ENCODE data around the gene GMCL2.

The GMCL2 gene

DNA sequence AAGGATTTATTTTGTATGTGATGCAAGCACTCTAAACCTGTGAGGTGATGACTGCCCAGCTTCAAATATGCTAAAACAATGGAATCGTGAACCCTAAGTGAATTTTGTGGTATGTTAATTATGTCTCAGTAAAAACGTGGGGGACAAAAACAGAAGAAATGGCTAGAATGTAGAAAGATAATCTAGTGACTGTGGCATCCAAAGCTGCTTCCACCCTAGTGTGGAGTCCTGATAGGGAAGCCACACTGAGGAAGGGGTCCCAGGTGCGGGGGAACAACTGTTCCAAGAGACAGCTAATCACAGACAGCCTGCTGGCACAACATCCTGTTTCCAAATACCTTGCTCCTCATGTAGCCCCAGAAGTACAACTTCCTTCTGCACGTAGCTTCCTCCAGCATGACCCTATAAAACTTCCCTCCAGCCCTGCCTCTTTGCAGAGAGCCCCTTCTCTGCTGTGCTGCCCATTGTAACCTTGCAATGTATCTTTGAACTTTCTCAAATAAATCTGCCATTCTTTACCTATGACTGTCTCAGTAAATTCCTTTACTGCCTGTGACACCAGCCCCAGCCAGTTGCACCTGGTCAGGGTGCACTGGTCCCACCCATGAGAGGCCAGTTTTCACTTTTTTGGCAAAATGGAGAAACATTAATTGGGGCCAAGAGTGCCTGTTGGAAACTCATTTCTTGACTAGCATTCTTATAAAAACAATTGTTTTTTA lies 4.9 kb downstream of the GMCL2 start:
- DNase-seq (ENCODE audit: low spot score), result no peak

DNA sequence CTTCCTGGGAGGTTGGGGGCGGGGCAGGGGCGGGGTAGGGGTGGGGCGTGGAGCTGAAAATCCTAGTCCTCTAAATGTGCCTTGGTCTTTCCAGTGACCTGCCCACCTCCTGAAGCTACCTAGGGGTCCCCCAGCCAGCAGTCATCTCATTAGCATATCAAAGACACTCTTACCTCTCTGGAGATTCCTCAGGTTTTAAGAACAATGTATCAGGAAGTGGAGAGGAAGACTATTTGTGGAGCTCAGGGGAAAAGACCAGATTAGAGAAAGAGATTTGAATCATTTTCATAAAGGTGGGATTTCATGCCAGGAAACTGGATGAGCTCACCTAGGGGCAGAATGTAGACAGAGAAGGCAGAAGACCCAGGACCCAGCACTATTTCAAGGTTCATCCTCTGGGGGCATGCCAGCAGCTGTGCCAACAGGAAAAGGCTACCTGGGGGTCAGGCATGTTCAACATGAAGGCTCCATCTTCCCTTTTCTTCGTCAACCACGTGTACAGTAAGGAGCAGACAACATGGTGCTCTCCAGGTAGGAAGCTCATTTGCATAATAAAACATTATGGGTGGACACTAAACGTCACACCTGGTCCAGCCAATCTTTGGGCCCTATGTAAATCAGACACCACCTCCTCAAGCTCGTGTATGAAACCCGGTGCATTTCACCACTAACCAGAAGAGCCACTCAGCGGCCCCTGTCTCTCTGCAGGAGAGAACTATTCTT lies 6.9 kb downstream of the GMCL2 start:
- no peak for DNase-seq (ENCODE audit: low spot score)

DNA sequence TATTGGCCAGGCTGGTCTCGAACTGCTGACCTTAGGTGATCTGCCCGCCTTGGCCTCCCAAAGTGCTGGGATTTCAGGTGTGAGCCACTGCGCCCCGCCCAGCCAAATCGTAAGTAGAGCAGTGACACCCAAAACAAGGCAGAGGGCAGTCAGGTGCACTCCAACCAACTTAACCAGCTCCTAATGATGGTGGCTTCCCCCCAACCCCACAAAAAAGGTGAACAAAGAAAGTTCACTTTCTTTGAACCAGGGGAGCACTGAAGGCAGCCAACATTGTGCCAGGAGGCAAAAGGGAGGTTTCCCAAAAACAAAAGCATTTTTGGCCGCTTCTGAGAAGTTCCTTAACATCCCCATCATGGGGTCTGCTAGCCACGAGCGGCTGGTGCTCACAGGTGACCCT lies 9.6 kb downstream of the GMCL2 start:
- DNase-seq (ENCODE audit: low spot score), result no peak

DNA sequence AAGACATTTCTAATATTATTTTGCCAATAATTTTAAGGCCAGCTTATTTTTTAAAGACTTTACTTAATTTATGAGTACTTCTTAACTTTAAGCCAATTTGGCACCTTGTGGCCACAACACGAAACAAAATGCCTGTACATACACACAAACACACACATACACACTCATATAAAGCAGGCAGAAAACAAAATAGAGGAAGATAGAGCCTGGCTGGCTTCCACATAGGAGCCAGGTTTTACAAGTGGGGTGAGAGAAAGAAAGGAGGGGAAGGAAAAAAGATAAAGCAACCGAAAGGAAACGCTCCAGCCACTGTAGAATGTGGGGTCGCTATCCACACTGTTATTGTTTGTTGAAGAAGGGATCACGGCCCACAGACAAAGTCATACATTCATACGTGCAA lies 10.4 kb downstream of the GMCL2 start:
- no peak for DNase-seq (ENCODE audit: low spot score)

DNA sequence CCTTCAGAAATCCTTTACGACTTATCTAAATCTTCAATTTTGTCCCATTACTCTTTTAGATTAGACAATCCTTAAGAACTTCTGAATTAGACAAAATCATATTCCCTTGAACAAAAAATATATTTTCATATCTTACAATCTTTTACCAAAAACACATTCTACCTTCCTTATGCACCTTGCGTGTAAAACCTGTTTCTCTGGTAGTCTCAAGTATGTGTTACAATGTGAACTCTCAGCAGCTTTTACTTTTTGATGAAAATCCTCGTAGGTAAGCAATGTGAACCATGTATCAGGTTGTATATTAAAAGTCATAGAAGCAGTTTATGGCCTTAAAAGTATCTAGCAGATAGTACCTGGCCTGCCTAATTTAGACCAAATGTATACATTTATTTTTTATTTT lies 12.7 kb downstream of the GMCL2 start:
- no peak for DNase-seq (ENCODE audit: low spot score)

DNA sequence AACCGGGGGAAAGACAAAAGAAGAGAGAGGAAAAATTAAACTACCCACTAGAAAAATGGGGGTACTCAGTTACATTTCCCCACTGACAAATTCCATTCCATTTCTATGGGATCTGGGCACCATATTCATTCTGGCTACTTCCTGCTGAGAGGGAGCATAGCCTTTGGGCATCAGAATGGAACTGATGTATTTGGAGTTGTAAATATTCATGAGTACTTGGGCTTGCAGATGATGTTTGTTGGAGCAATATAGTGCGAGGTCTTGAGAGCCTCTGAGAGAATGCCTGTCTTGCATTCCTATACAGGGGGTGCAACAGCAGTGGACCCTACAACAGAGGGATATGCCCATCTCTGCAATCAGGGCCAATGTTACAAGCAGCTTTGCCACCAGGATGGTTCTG lies 16.7 kb downstream of the GMCL2 start:
- no peak for DNase-seq (ENCODE audit: low spot score)

DNA sequence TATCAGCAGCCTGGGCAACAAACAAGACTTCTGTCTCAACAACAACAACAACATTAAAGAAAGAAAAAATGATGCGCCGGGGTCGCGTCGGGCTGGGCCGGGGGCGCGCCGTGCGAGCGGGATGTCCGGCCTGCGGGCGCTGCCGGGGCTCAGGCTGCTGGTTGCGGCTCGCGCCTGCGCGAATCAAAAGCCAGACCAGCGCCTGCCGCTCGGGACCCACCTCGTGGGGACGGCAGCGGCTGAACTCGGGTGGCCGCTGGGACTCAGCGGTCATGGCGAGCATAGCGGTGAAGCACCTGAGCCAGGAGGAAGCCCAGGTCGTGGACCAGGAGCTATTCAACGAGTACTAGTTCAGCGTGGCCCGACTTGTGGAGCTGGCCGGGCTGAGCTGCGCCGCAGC lies 21.6 kb downstream of the GMCL2 start:
- no peak for DNase-seq (ENCODE audit: low spot score)

DNA sequence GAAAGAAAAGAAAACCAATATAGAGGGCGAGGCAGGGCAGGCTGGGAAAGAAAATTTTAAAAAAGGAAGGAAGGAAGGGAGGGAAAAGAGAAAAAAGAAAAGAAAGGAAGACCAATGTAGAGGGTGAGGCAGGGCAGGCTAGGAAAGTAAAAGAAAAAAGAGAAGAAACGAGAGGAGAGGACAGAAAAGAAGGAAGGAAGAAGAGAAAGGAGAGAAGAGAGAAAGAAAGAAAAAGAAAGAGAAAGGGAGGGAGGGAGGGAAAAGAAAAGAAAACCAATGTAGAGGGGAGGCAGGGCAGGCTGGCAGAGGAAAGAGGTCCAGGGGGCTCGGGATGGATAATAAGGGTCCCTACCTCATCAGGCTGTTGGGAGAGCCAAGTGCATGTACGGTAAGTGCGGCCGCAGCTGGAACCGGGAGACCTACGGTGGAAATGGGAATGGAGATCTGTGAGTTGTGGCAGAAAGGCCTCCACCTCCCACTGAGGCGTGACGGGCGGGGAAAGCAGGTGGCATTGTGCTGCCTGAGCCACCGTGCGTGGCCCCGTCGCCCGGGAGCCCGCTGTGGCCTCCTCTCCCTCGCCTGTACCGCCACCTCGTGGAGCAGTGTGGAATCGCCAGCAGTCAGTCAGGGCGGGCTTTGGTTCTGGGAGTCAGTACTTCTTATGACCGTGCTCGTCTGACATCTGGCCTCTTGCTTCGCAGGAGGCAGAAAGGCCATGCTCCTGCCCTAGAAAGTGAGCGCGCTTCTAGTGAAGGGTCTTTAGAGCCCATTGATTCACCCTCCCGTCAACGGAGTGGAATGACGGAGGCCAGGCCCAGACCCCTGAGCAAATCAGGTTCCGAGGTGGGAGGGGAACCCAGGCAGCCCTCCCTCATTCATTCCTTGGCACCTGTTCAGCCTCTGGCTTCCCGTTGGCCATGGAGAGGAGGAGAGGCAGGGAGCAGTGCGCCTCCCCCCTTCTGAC lies 23.1 kb downstream of the GMCL2 start:
- DNase-seq (ENCODE audit: low spot score), result peak; percentile 62

DNA sequence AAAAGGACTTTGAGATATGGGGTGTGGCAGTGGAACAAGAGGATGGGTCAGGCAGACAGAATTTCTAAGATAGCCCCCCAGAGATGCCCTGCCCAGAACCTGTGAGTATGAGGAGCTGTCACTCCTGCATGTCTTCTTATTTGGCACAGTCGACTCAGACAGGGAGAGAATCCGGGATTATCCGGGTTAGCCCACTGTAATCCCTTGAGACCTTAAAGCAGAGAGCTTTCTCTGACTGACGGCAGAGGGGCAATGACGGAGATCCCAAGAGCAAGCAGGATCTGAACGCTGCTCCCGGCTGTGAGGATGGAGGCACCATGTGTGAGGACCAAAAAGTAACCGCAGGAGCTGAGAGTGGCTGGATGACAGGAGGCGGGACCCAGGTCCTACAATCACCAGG lies 24.7 kb downstream of the GMCL2 start:
- no peak for DNase-seq (ENCODE audit: low spot score)

DNA sequence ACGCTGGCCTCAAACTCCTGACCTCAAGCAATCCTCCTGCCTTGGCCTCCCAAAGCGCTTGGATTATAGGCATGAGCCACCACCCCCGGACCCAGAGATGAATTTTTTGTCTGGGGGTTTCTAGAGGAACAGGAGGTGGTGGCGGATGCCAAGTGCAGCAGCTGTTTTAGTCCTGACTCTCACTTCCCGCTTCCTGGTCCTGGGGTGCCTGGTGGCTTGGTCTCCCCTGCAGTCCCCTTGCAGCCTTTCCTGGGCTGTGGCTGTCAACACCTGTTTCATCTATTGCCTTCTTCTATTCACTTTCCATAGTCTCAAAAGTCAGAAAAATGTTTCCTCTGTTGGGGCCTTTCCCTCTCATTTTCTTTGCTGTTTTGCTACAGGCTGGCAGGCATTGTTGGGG lies 27.0 kb downstream of the GMCL2 start:
- DNase-seq (ENCODE audit: low spot score), result no peak

DNA sequence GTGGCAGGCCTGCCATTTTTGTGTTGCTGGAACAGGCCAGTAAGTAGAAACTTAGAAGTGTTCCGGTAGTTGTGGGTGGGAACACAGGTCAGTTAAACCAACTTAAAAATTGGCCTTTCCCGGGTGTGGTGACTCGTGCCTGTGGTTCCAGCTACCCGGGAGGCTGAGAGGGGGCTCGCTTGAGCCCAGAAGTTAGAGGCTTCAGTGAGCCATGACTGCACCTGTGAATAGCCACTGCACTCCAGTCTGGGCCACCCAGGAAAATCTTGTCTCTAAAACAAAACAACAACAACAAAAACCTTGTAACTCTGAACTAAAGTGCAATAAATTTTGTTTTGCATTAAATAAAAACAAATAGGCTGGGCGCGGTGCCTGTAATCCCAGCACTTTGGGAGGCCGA lies 32.1 kb downstream of the GMCL2 start:
- DNase-seq (ENCODE audit: low spot score), result no peak

DNA sequence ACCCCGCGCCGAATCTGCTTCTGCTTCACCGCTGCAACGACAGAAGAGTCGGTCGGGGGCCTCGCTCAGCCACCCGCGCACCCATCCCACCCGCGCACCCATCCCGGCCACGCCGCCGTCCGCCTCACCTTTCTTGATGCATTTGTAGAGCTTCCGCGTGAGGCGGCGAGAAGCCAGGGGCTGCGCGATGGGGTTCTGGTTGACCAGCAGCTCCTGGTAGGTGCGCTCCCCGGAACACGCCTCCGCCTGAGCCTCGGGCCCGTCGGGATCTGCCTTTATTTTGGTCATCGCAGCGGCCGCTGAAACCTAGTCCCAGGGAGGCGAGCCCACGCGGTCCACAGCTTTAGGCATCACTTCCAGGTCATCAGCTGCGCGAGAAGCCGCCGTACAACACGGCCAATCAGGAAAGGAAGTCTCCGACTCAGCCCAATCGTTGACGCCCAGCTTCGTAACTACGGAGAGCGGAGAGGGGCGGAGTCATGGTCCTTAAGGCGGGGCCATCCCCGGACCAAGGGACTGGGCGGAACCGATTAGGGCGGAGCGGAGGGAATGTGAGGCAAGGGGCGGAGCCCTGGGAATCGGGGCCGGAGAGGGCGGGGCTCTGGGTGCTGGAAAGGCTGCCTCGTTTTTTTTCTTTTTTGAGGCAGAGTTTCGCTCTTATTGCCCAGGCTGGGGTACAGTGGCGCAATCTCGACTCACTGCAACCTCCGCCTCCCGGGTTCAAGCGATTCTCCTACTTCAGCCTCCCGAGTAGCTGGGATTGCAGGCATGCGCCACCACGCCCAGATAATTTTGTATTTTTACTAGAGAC lies 33.4 kb downstream of the GMCL2 start, which contains the start of gene NHP2:
NHP2 (minus strand) TSS at position 356 of the 811 bp plus-strand sequence; CDS start at position 288, 68 bp downstream.
- peak; percentile 94 for DNase-seq (ENCODE audit: low spot score)

DNA sequence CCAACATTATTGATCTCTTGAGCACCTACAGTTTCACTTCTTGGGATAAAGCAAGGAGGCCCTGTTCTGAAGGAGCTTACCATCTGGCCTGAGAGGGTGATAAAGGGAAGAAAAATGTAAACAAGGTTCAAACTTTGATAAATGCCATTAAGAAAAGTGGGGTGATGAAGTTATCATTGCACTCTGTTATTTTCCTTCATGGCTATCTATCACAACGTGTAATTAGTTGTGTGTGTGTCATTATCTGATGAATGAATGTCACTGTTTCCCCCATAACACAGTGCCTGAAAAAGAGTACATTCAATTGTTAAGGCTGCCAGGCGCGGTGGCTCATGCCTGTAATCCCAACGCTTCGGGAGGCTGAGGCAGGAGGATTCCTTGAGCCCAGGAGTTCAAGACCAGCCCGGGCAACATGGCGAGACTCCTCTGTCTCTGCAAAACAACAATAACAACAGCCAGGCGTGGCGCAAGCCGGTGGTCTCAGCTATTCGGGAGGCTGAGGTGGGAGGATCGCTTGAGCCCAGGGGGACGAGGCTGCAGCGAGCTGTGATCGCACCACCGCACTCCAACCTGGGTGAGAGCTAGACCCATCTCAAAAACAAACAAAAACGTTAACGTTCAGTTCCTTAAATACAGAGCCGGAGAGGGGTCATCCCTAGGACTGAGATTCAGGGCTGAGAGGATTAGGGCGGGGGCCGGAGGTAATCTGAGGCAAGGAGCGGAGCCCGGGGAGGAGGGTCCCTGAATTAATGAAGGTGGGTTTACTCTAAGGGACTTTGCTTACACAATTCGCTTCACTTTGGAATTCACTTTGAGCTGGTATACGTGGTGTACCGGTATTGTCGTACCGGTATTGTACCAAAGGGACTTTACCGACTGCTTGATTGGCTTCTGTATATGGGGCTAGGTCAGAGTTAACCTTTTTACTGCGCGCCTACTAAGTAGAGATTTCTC lies 34.4 kb downstream of the GMCL2 start:
- DNase-seq (ENCODE audit: low spot score), result no peak

DNA sequence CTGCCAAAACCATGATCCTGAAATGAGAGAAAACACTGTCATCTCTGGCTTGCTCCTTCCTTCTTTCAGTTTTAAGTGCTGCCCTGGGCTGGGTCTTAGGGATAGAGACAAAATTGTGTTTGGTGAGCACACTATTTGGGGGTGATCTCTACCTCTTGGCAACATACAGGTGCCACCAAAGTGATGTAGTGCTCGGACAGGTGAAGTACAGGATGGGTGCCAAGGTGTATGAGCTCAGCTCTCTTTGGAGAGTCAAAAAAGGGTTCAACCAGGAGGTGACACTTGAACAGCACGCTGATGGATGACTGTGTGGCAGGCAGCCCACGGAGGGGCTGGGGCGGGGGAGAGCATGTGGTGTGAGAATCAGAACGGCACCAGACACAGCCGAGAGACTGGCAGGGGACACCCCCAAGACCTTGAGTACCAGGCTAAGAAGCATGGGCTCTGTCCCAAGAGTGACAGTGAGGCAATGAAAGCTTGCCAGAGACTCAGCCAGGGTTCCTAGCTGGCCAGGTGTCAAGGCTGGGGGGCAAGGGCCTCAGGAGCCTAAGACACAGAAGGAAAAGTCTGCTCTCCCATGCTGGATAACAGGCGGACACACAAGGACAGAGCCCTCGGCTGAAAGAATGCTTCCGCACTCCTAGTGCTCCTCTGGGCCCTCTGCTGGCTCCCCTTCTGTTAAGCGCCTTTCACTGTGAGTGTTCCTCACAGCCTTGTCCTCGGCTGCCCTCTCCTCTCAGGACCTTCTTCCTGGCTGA lies 36.0 kb downstream of the GMCL2 start:
- DNase-seq (ENCODE audit: low spot score), result no peak

DNA sequence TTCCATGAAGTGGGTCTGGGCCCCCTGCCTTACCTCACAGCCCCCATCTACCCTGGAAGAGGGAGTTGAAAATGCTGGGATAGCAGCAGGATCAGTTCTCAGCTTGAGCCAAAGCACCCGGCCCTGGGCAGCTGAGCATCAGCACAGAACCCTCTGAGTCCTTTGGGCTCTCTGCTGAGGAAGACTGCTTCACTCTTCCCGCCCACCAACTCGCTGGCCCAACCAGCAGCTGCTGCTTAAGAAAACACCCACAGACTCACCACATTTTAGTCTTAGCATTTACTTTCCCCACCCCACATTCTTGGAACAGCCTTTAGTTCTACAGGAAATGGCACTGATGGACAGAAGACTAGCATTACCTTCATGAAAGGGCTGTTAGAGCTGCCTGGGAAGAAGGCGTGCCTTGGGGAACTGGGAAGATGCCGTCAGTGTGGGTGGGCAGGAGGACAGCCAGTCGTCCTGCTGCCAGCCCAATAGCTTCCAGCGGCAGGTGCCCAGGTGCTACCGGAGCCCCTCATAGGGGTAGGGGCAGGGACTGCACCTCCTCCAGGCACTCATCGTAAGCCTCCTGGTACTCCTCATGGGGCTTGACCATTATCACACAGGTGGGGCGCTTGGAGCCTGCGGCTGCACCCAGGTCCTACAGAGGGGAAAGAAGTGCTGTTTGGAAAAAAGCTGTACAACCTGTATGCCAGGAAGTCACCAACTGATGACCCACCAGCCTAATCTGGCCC lies 37.8 kb downstream of the GMCL2 start:
- DNase-seq (ENCODE audit: low spot score), result no peak

DNA sequence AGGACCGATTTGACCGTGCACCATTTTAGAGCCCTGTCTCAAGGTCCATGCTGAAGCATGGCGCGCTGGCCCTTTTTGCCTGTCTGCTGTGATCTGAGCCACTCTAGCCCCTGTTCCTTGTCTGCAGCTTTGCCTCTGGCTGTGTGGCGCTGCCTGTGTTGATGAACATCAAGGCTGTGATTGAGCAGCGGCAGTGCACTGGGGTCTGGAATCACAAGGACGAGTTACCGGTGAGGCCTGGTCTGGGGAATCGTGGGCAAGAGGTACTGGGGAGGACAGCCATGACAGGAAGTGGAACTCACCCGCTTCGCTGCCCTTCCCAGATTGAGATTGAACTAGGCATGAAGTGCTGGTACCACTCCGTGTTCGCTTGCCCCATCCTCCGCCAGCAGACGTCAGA lies 39.8 kb downstream of the GMCL2 start:
- no peak for DNase-seq (ENCODE audit: low spot score)

DNA sequence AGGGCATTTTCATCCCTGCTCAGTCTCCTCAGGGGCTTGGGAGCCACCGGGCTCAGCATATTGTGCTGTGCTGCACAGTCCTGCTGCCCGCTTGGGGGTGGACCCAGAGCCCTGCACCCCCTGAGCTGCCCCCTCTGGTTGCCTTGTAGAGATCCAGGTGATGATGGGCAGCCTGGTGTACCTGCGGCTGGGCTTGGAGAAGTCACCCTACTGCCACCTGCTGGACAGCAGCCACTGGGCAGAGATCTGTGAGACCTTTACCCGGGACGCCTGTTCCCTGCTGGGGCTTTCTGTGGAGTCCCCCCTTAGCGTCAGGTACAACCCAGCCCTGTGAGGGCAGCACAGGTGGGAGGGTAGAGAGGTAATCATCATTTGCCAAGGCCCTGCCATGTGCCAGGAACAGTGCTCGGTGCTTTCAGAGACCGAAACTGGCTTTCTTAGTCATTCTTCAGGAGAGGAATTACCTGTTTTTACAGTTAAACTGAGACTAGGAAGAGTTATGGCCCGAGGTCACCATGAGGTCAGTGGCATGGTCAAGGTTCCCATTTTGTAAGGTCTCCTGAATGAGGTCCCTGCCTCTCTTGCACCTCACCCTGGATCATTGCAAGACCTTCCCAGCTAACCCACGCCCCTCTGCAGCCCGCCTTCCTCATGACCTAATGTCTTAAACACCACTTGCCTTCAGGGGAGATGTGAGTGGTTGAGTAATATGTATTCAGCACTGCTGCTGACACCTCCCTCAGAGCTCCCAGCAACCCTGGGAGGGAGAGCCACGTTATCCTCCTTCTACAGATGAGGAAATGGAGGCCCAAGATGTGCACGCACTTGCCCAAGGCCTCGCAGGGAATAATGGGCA lies 41.0 kb downstream of the GMCL2 start:
- DNase-seq (ENCODE audit: low spot score), result no peak

DNA sequence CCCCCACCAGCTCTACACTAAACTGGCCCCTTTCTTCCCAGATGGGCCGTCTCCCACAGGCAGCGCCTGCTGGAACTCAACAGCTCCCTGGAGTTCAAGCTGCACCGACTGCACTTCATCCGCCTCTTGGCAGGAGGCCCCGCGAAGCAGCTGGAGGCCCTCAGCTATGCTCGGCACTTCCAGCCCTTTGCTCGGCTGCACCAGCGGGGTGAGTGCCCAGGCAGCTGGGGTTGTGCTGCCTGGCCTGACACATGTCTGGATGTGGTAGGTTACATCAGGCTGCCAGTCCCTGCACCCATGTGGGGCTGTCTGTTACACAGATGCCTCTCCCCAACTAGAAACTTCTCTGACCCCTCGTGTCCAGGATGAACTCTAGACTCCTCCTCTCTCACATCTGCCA lies 43.3 kb downstream of the GMCL2 start:
- DNase-seq (ENCODE audit: low spot score), result no peak

Data from COLO829 (cell line).